GM21737 (cell line): ENCODE results near the gene TMEM250.

ENCODE experiments used
- ATAC-seq: cut with Tn5 transposase; IDR thresholded peaks from one replicate; pipeline ENCODE4 v1.9.1; 2021; ENCODE audit warnings: mild to moderate bottlenecking, moderate library complexity; ENCODE audit not compliant: unreplicated experiment

The TMEM250 gene

DNA sequence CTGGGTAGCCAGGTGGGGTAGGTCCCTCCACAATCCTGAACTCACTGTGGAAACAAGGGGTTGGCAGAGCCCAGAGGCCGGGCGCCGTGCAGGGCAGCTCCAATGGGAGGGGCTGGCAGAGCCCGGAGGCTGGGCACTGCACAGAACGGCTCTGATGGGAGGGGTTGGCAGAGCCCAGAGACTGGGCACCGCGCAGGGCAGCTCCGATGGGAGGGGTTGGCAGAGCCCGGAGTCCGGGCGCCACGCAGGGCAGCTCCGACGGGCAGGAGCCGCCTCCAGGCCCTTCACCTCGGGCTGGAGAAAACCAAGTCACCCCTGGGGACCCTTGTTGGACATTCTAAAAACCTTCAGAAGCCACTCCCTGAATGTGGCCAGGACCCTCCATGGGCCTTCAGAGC lies 32.9 kb downstream of the TMEM250 start:
- no peak for ATAC-seq

DNA sequence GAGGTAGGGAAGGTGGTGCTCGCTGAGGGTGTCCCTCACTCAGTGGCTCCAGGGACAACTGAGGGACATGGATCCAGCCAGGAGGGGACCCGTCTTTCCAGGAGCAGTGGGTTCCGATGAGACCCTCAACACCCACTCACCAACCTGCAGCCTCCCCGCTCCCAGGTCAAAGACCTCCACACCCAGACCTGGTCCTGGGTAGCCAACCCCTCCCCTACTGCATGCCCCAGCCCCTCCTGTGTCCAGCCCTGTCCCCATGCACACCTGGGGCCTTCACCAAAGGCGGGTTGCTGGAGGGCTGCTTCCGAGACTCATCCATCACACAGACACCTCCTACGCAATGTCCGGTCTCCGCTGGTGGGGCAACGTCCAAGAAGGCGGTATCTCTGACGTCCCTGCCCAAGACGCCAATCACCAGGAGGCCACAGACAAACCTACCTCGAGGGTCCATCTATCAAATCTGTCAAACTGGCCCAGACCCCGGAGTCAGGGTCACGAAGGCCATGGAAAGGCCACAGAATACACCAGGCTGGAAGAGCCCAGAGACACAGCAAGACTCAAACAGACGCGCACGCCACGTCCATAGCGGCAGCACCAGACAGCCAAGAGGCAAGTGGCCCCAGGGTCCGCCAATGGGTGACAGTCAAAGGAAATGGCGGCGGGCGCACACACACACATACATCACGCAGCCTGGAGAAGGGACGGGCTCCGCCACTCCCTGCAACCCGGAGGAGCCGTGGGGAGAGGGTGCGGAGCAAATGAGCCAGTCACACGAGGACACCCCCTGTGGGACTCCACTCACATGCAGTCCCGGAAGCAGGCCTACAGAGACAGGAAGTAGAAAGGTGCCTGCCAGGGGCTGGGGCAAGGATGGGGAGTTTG lies 34.4 kb downstream of the TMEM250 start:
- ATAC-seq: no peak

DNA sequence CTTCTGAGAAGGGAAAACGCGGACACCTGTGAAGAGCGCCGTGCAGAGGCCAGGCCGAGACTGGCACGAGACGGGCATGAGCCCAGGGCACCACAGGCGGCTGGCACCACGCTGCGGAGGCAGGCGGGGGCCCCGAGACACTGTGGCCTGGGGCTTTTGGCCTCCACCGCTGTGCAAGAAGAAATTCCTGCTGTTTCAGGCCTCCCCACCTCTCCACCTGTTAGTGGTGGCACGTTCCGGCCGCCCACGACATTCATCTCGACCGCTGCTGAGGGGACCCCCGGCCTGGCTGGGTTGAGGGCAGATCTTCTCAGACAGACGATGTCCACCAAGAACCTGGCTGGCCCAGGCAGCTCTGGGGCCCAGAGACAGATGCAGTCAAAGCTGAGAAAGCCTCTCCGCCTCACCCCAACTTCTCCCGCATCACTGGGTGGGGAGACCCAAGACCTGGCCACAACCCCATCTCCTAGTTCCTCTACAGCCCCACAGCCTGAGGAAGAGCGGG lies 35.1 kb downstream of the TMEM250 start:
- no peak for ATAC-seq

DNA sequence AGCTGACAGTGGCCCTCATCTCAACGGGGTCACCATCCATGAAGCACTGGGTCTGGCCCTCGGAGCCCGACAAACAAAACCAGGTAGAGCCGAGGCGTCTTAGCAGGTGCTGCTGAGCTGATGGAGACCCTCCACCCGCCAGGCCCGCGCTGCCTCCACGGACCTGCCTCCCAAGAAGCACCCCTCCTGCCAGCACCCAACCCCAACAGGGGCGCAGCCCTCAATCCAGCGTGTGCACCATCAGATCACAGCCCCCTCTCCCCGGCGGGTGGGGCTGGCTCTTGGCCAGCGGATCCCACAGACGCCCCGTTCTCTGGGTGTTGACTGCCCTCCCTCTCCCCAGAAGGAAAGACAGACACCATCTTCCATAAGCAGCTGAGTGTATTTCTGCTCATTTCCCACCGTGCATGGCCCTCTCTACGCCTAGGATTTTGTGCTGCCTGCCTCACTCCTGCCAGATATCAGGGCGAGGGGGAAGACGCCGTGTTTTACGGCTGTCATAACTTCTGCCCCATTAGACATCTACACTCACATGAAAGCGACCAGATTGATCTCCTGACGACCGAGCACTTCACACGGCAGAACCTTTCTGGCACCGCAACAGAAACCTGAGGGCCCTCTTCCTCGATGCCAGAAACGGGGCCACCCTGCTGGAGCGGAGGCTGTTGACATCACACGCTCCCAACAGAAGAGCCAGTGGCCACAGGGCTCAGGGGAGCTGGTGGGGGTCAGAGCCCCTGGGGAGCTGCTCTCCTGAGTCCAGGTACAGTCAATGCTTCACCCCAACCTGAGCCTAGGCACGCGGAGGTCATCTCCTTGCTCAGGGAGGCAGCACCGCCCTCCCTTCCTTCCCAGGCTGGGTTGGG lies 35.9 kb downstream of the TMEM250 start:
- ATAC-seq: no peak

DNA sequence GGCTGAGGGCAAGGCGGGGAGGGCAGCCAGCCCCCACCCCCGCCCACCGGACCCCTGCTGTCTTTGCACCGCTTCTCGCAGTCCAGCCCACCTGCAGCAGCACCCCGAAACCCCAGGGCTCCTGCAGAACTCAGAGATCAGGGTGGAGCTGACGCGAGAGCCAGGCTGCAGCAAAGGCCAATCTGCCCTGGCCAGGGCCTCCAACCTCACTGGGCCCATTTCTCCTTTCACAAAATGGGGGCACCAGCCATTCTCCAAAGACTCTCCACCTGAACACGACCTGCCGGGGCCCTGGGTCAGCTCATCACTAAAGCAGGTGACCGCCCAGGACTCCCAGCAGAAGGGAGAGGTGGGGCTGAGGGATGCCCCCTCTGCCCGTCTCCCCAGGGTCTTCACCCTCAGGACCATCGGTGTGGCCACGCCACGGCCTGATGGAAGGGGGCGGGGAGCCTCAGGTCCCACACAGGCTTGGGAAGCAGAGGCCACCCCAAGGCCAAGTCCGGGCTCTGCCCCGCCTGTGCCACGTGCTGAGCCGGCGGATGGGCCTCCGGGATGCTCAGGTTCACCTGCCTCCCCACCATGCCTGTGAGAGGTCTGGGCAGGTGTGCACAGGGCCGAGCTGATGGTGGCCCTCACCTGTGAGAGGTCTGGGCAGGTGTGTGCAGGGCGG lies 36.7 kb downstream of the TMEM250 start:
- ATAC-seq: no peak

DNA sequence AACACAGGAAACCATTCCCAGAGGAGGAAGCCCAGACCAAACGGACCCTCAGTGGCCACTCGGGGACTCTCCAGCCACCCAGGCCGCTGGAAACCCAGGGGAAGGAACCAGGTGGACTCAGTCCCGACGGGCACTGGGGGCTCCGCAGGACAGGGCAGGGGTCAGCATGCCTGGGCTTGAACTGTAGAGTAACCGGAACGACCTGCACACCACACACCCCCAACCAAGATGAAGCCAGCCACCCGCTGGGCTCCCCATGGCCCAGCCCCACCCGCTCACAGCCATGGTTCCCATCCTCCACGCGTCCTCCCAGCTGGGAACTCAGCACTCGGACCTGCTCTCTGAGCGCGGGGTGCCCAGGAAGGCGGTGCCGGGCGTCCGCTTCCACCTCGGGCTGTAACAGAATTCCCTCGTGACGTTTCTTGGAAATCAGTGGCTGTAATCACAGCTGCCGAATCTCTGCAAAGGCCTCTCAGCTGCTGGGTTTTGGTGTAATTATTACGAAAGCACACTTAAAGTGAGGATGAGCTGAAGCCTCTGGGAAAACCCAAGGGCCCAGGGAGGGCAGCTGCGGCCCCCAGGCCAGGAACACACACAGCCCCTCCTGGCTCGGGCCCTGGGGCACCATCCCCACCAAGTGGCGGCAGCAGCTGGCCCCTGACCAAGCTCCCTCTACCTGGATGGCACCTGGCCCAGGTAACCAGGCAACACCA lies 37.4 kb downstream of the TMEM250 start:
- ATAC-seq: no peak

DNA sequence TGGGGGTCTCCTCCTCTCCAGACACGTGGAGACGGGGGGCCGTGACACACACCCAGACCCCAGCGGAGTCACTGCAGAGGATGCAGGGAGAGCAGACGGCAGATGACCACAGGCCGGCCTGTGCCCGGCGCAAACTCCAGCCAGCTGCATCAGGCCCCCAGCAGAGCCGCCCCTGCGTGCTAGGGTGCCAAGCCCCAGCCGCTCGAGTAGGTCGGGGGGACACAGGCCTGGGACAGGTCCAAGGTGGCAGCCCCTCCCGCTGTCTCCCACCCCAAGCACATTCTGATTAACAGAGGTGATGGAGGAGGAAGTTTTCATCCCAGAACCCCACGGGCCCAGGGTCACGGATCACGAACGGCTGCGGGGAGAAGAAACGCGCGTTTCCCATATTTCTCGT lies 38.0 kb downstream of the TMEM250 start:
- no peak for ATAC-seq

DNA sequence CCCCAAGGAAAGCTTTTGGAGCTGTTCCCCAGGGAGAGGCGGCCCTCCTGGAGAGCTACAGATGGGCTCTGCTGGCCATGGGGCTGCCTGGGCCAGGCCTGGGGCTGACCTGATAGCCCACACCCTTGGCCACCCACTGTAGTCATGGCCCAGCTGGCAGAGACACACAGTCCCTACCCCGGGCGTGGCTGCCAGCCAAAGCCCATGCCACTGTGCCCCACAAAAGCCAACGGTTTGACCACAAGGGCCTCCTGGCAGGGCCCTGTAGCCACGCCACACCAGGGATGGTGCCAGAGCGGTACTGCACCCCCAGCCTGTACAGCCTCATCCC lies 38.8 kb downstream of the TMEM250 start:
- no peak for ATAC-seq

DNA sequence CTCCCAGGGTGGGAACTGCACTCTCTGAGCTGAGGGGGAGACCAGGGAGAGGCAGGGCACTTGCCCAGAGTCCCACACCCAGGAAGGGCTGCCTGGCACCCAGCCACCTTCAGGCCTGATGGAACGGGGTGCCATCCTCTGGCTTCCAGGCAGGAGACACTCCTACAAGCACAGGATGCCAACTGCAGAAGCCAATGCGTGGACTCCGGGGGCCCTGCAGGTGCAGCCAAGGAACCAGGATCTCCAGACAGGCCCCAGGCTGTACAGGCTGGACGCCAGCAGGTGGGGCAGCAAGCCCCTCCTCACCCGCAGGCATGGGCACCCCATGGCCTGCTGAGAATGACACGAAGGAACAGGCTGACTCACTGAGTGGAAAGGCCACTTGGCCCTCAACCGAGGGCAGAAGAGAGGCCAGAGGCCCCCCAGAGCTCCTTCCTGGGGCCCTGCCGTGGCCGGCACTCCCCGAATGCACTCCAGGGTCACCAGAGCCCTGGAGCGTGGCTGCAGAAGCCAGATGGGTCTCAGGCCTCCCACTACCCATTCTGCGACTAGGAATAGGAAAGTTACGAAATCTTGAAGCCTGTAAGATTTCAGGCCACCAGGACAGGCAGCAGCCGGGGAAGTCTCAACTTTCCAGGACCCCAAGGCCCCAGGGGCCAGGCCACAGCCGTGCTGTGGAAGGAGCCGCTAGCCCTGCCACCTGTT lies 39.3 kb downstream of the TMEM250 start:
- no peak for ATAC-seq

DNA sequence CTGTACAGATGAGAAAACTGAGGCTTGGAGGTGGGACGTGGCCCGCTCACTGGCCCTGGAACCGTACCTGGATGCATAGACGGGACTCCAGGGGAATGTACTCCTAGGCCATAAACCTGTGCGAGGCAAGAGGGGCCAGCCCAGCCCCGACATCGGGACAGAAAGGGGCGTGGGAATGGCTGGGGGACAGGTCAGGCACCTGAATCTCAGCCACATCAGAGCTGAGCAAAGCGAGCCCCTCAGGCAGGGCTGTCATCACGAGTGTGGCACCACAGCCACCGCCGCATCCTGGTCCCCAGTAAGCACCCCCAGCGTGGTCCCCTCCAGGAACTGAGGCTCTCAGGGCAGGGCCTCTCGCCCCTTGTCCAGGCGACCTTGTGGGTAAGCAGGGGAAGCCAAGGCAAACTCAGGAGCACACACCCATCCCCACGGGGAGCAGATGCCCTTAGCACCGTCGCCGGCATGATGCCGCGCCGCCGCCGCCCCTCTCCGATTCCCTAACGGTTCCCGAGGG lies 40.1 kb downstream of the TMEM250 start:
- no peak for ATAC-seq

DNA sequence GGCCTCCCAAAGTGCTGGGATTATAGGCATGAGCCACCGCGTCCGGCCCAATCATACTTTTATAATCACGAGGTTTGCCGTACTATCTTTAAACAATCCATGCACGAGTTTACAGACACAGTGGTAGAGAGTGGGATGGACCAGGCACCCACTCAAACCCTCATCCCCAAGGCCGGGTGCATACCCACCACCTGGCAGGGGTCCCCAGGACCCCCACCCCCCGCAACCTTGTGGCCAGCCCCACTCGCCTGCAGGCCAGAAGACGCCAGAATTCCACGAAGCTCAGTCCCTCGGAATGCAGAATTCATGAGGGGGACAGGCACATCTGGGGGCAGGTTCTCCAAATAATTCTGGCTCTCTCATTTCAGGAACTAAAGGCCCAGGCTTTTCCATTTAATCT lies 40.7 kb downstream of the TMEM250 start:
- no peak for ATAC-seq

DNA sequence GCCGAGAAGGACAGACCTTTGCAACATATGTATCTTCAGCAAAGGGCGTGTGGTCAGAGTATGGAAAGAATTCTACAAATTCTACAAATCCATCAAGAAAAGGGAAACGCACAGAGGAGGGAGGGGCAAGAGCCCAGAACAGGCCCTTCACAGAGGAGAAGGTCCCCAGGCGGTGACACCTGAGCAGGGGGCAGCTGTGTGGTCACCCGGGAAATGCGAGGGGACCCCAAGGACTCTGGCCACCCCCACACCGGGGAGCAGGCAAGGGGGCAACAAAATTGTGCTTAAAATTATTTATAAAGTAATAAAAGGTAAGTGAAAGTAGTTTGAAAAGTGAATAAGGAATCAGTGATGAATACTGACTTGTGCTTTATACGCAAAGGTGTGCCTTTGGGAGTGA lies 41.2 kb downstream of the TMEM250 start:
- no peak for ATAC-seq

DNA sequence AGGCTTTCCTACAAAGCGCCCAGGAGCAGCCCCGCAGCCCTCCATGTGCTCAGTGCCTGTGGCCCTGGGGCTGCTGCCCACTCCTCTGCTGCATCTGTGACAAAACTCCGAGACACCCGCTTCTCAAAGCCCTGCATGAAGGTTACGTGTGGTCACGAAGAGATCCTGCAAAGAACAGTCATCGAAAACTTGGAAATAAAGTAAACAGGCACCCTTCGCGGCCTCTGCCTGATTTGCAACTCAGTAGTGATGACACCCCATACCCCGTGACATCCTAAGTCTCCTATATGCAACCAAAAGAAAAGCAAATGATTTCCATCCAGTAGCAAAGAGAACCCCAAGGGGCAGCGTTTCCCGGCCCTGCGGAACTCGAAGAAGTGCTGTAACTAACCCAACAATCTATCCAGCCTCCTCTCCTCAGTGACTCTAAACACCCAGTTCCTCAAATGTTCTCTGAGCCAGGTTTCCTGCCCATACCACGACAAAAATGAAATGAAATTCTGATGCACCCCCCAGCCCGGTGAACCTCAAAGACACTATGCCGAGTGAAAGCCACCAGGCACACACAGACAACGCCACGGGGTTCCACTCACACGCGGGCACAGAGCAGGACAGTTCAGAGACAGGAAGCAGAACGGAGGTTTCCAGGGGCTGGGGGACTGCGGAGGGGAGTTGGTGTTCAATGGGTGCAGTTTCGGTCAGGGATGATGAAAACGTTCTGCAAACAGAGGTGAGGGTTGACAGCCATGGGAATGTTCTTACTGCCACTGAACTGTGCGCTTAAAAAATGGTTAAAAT lies 42.6 kb downstream of the TMEM250 start:
- no peak for ATAC-seq

DNA sequence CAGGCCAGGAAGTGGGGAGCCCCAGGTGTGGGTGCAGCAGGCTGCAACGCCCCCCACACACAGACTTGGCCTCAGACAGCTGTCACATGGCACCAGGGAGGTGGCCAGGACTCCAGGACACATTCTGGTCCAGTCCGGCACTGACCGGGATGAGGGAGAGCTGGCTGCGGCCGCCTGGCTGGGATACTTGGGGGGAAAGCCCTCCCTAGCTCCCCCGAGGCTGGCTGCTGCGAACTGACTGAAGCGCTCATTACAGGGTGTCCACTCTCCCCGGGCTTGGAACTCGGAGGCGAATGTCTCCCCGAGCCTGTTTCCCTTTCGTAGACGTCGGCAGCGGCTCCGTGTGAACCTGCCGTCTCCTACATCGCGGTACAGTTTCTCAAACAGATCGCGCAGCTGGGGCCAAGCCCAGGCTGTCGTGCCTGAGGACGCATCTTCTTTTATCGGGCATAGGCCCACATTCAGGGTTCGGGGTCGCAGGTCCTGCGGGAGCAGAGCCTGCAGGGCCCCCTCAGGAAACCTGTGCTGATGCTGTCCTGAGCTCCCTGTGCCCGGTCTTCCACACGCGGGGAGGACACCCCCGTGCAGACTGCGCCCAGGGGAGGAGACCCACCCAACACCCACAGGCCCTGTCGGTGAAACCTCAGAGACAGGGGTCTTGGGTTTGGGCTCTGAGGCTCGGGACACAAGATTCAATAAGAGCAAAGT lies 43.4 kb downstream of the TMEM250 start:
- no peak for ATAC-seq

DNA sequence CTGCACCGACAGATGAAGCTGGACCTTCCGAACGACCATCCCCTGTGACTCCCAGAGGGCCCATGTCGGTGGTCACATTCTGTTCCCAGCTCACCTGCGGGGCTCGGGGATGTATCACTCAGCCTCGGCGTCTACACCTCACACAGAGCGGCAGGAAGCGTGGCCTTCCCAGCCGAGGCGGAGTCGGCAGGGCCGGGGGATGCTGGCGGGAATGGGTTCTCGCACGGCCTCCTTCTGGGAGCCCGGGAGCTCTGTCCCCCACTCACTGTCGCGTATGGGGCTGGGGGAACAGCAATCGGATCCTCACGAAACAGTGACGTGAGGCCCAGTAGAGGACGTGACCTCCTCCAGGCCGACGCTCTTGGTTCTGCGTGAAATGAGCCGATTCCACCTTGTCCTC lies 44.0 kb downstream of the TMEM250 start:
- no peak for ATAC-seq
